HUES64 (cell line): Measurements from ENCODE around the gene STX1B.

ENCODE experiments used
- H3K27ac ChIP-seq: 2 replicates; pipeline ENCODE4 v1.7.0; 2013; ENCODE audit warnings: low read depth, low read length, inconsistent platforms
- H3K27me3 ChIP-seq: 2 replicates; pipeline ENCODE4 v1.6.1; 2013; ENCODE audit warnings: mild to moderate bottlenecking, low read length; ENCODE audit not compliant: insufficient read depth
- H3K36me3 ChIP-seq: 2 replicates; pipeline ENCODE4 v1.6.1; 2013; ENCODE audit warnings: mild to moderate bottlenecking, low read length; ENCODE audit not compliant: insufficient read depth
- H3K4me1 ChIP-seq: 2 replicates; pipeline ENCODE4 v1.6.1; 2013; ENCODE audit warnings: mild to moderate bottlenecking, low read length, moderate library complexity; ENCODE audit not compliant: insufficient read depth
- H3K4me3 ChIP-seq: 2 replicates; pipeline ENCODE4 v1.5.1; 2013; ENCODE audit warnings: mild to moderate bottlenecking, low read length, moderate library complexity
- H3K9ac ChIP-seq: 2 replicates; pipeline ENCODE4 v1.6.1; 2013; ENCODE audit warnings: mild to moderate bottlenecking, low read depth, low read length
- H3K9me3 ChIP-seq: 2 replicates; pipeline ENCODE4 v1.6.1; 2013; ENCODE audit warnings: low read depth, low read length; ENCODE audit not compliant: insufficient read depth
- WGBS: fragments of 150-250, 120-280 bp; methylation state at CpG from one replicate; pipeline ENCODE4 v1.1.7; 2013; ENCODE audit warnings: missing lambda C conversion rate; 5-methylcytosine and 5-hydroxymethylcytosine counted together

The STX1B gene

GRCh38 chr16:30983898-30984610 is 26.4 kb downstream of the STX1B start:
- Histone ChIP-seq H3K9me3 (no peaks in the 10 kb centered on the region), H3K4me3 (no peak overlapping the region), H3K36me3 (peaks cover 43% of the 10 kb centered on the region), H3K27ac (no peak overlapping the region), H3K4me1 (no peaks in the 10 kb centered on the region), H3K9ac (no peak overlapping the region), H3K27me3 (no peaks in the 10 kb centered on the region)
- 93% methylated on average over 14 of the region's 14 CpGs for WGBS

- Histone ChIP-seq H3K27ac (no peak overlapping the region), H3K9ac (no peak overlapping the region), H3K9me3 (no peaks in the 10 kb centered on the region), H3K27me3 (no peaks in the 10 kb centered on the region), H3K4me1 (no peaks in the 10 kb centered on the region), H3K36me3 (peaks cover 48% of the 10 kb centered on the region), H3K4me3 (no peak overlapping the region)
- WGBS, result 94% methylated on average over 25 of the region's 25 CpGs
Measured at GRCh38 chr16:30983289-30983889, 27.0 kb downstream of the STX1B start.

- H3K9me3 ChIP-seq, result no peaks in the 10 kb centered on the region
- H3K27me3 ChIP-seq, result no peaks in the 10 kb centered on the region
- no peak overlapping the region for H3K27ac ChIP-seq
- 93% methylated on average over 17 of the region's 17 CpGs for WGBS
- peaks cover 52% of the 10 kb centered on the region for H3K36me3 ChIP-seq
- no peak overlapping the region for H3K4me3 ChIP-seq
- H3K4me1 ChIP-seq, result no peaks in the 10 kb centered on the region
- no peak overlapping the region for H3K9ac ChIP-seq
Measured at GRCh38 chr16:30982548-30983288, 27.7 kb downstream of the STX1B start.

GRCh38 chr16:30980959-30981358 is 29.5 kb downstream of the STX1B start:
- Histone ChIP-seq H3K4me1 (no peaks in the 10 kb centered on the region), H3K36me3 (peaks cover 62% of the 10 kb centered on the region), H3K27ac (no peak overlapping the region), H3K9ac (no peak overlapping the region), H3K4me3 (no peak overlapping the region), H3K27me3 (no peaks in the 10 kb centered on the region), H3K9me3 (no peaks in the 10 kb centered on the region)
- WGBS, result 96% methylated on average over 14 of the region's 14 CpGs

GRCh38 chr16:30980434-30980833 is 30.0 kb downstream of the STX1B start:
- no peaks in the 10 kb centered on the region for H3K27me3 ChIP-seq
- no peak overlapping the region for H3K9ac ChIP-seq
- H3K36me3 ChIP-seq, result peaks cover 67% of the 10 kb centered on the region
- H3K27ac ChIP-seq, result no peak overlapping the region
- 97% methylated on average over 29 of the region's 29 CpGs for WGBS
- no peaks in the 10 kb centered on the region for H3K9me3 ChIP-seq
- no peaks in the 10 kb centered on the region for H3K4me1 ChIP-seq
- H3K4me3 ChIP-seq, result no peak overlapping the region

- Histone ChIP-seq H3K4me1 (no peaks in the 10 kb centered on the region), H3K9ac (no peak overlapping the region), H3K27me3 (no peaks in the 10 kb centered on the region), H3K9me3 (no peaks in the 10 kb centered on the region), H3K27ac (no peak overlapping the region), H3K4me3 (no peak overlapping the region), H3K36me3 (peaks cover 71% of the 10 kb centered on the region)
- WGBS, result 95% methylated on average over 15 of the region's 15 CpGs
Measured at GRCh38 chr16:30980023-30980371, 30.4 kb downstream of the STX1B start.

GRCh38 chr16:30979170-30980022 is 31.0 kb downstream of the STX1B start:
- H3K27ac ChIP-seq, result no peak overlapping the region
- 94% methylated on average over 62 of the region's 62 CpGs for WGBS
- H3K4me3 ChIP-seq, result no peak overlapping the region
- peaks cover 74% of the 10 kb centered on the region for H3K36me3 ChIP-seq
- no peaks in the 10 kb centered on the region for H3K4me1 ChIP-seq
- no peaks in the 10 kb centered on the region for H3K9me3 ChIP-seq
- H3K9ac ChIP-seq, result no peak overlapping the region
- H3K27me3 ChIP-seq, result no peaks in the 10 kb centered on the region

- Histone ChIP-seq H3K9ac (no peak overlapping the region), H3K36me3 (peaks cover 78% of the 10 kb centered on the region), H3K27ac (no peak overlapping the region), H3K4me1 (no peaks in the 10 kb centered on the region), H3K4me3 (no peak overlapping the region), H3K9me3 (no peaks in the 10 kb centered on the region), H3K27me3 (no peaks in the 10 kb centered on the region)
- 84% methylated on average over 17 of the region's 17 CpGs for WGBS
Measured at GRCh38 chr16:30977502-30977901, 32.9 kb downstream of the STX1B start.

GRCh38 chr16:30976486-30976885 is 34.0 kb downstream of the STX1B start:
- H3K4me1 ChIP-seq, result no peaks in the 10 kb centered on the region
- peaks cover 82% of the 10 kb centered on the region for H3K36me3 ChIP-seq
- H3K4me3 ChIP-seq, result no peak overlapping the region
- no peaks in the 10 kb centered on the region for H3K9me3 ChIP-seq
- 94% methylated on average over 4 of the region's 4 CpGs for WGBS
- no peaks in the 10 kb centered on the region for H3K27me3 ChIP-seq
- H3K9ac ChIP-seq, result no peak overlapping the region
- no peak overlapping the region for H3K27ac ChIP-seq

GRCh38 chr16:30974348-30974747 is 36.1 kb downstream of the STX1B start:
- Histone ChIP-seq H3K36me3 (peaks cover 84% of the 10 kb centered on the region), H3K9ac (no peak overlapping the region), H3K27me3 (no peaks in the 10 kb centered on the region), H3K4me3 (no peak overlapping the region), H3K4me1 (no peaks in the 10 kb centered on the region), H3K27ac (no peak overlapping the region), H3K9me3 (no peaks in the 10 kb centered on the region)
- 97% methylated on average over 6 of the region's 6 CpGs for WGBS

GRCh38 chr16:30972872-30973271 is 37.6 kb downstream of the STX1B start:
- 85% methylated on average over 7 of the region's 7 CpGs for WGBS
- Histone ChIP-seq H3K9me3 (no peaks in the 10 kb centered on the region), H3K27ac (no peak overlapping the region), H3K4me1 (no peaks in the 10 kb centered on the region), H3K27me3 (no peaks in the 10 kb centered on the region), H3K4me3 (no peak overlapping the region), H3K36me3 (peaks cover 86% of the 10 kb centered on the region), H3K9ac (no peak overlapping the region)
